Heart right ventricle (tissue), 16 donors: ENCODE data around the gene SIGLECL1. TPM values are rescaled to one million over a fixed set of nuclear protein-coding genes. Genes with fewer than 3 reads are reported as not detected.
A peak's percentile ranks its signal among the peaks of the same experiment; 100 is the strongest.

Source experiments
- ATAC-seq, 8 donors: fragments of 200-7000 bp; cut with Tn5 transposase; one replicate each; pipeline ENCODE4 v1.9.1; 2020; ENCODE audit warnings: mild to moderate bottlenecking in 8 of 8, moderate library complexity in 8 of 8, moderate number of reproducible peaks in 1 of 8
- DNase-seq, 2 donors: peaks; one replicate each; pipeline ENCODE4 v3.0.0-alpha.2; 2020
- H3K27ac ChIP-seq, 10 donors: fragments of 200-600 bp; sonication (generic) in 2 of 10; one replicate each; pipeline versions ENCODE4 v1.5.0 to v1.8.0; 2020 to 2022; ENCODE audit warnings: mild to moderate bottlenecking in 3 of 10
- H3K27me3 ChIP-seq, 7 donors: fragments of 200-600 bp; one replicate each; pipeline ENCODE4 v1.8.0; 2021 to 2022; ENCODE audit warnings: mild to moderate bottlenecking in 2 of 7
- H3K36me3 ChIP-seq, 9 donors: fragments of 200-600 bp; sonication (generic) in 1 of 9; one replicate each; pipeline versions ENCODE4 v1.5.0 to v1.8.0; 2020 to 2022; ENCODE audit warnings: mild to moderate bottlenecking in 2 of 9
- H3K4me1 ChIP-seq, 9 donors: fragments of 200-600 bp; sonication (generic) in 1 of 9; one replicate each; pipeline versions ENCODE4 v1.5.0 to v1.8.0; 2020 to 2022; ENCODE audit warnings: mild to moderate bottlenecking in 4 of 9
- H3K4me3 ChIP-seq, 10 donors: fragments of 200-600 bp; sonication (generic) in 2 of 10; one replicate each; pipeline versions ENCODE4 v1.5.0 to v1.8.0; 2020 to 2022; ENCODE audit warnings: mild to moderate bottlenecking in 7 of 10, moderate library complexity in 2 of 10
- H3K9me3 ChIP-seq, 11 donors: fragments of 200-600 bp in 10 of 11; sonication (generic) in 2 of 11; one replicate each; pipeline versions ENCODE4 v1.5.0 to v1.8.0; 2013 to 2022; ENCODE audit warnings: mild to moderate bottlenecking in 2 of 11, control low read depth in 1 of 11, moderate library complexity in 1 of 11
- CTCF ChIP-seq, 9 donors: fragments of 200-600 bp; sonication (generic) in 2 of 9; IDR thresholded peaks; one replicate each; pipeline versions ENCODE4 v1.5.0 to v1.8.0; 2021 to 2022; ENCODE audit warnings: antibody characterized with exemption in 9 of 9, mild to moderate bottlenecking in 5 of 9, moderate library complexity in 1 of 9
- WGBS, 2 donors: extraction: QIAGEN DNeasy Blood & Tissue Kit; methylation state at CpG; one replicate each; pipeline ENCODE4 v1.1.7; 2013; ENCODE audit warnings: inconsistent platforms in 1 of 2; 5-methylcytosine and 5-hydroxymethylcytosine counted together
- intact Hi-C, 10 donors: fragments of 100-400 bp; cut with DNase I; formaldehyde crosslinking; loops; one replicate each; pipeline versions ENCODE4 v1.11.1 to v1.14.2; 2022
- polyA plus RNA-seq, 2 donors: library from polyadenylated mRNA; stranded (reverse); fragments of 200-250 nt; gene quantifications; one replicate each; pipeline ENCODE4 v1.2.3, GENCODE V29; 2013
- total RNA-seq, 10 donors: library from RNA; stranded (reverse); fragmentation: NEBNext Ultra II Directional in 3 of 10; extraction: Animal tissue kit (Norgen Biotek cat#: 25700) in 3 of 10; gene quantifications; one replicate each; pipeline versions ENCODE4 v1.2.1 to v1.2.4, GENCODE V29; 2021 to 2023
- donor health status: Arrhythmogenic right ventricular cardiomyopathy.
- donor health status: ischemic (EF 13 %, LVEDD 7.1; RV severe dilation, severe dysfunction).
- donor health status: healthy with polysubstance abuse.
- donor health status: DM: no; HTN: yes; CAD: no.
- donor health status: DM: no; HTN: no; CAD: no.
- donor health status: ischemic (EF 25% LVEDD 6.9; RV normal size, moderate dysfunction).
- donor health status: ischemic (EF 25% LVEDD 5.7; RV mildly dilated, moderate dysfunction).
- donor health status: healthy.
- donor health status: DM: yes; HTN: yes; CAD: no.
- donor health status: Ischemic cardiomyopathy.
- donor health status: ischemic (EF 35%, LVEDD 5.7; RV mildly dilated, moderate dysfunction).
- donor health status: nonischemic (EF 11% LVEDD 7.7; RV severe dilation, severe dysfunction).
- donor health status: DM: yes; HTN: yes; CAD: no.
- donor health status: PGD.
- donor health status: ischemic (EF 29% LVEDD 5.4; RV normal size, mild dysfunction).
- donor health status: nonischemic (EF 23%, LVEDD 6.1; RV moderate dilation, normal function).

SIGLECL1 gene
- total and polyA plus RNA-seq, 12 donors, result not detected

- no peak for TF ChIP-seq CTCF (IDR thresholded peaks at IDR 0.05)
- no peak overlapping the region for H3K4me3 ChIP-seq
- WGBS, 2 donors, result 48 to 49% methylated on average over 12 of the region's 12 CpGs
- ATAC-seq (no peak), DNase-seq (no peak)
- H3K27me3 ChIP-seq, result peaks cover 0 to 54% (median 35%) of the 10 kb centered on the region in 7 donors
- H3K9me3 ChIP-seq, result no peaks in the 10 kb centered on the region
- intact Hi-C loops, result no loop called here
- H3K27ac ChIP-seq, result no peak overlapping the region
- no peaks in the 10 kb centered on the region for H3K36me3 ChIP-seq
- no peaks in the 10 kb centered on the region for H3K4me1 ChIP-seq
Measured at GRCh38 chr19:51294977-51295375, 44.1 kb downstream of the SIGLECL1 start.

GRCh38 chr19:51295382-51296126 is 44.7 kb downstream of the SIGLECL1 start:
- 40% methylated on average over 15 of the region's 15 CpGs for WGBS, 2 donors
- H3K4me1 ChIP-seq, result no peaks in the 10 kb centered on the region
- TF ChIP-seq CTCF (IDR thresholded peaks at IDR 0.05), result no peak
- intact Hi-C loops, result no loop called here
- no peak overlapping the region for H3K27ac ChIP-seq
- no peaks in the 10 kb centered on the region for H3K36me3 ChIP-seq
- peaks cover 0 to 60% (median 36%) of the 10 kb centered on the region in 7 donors for H3K27me3 ChIP-seq
- H3K4me3 ChIP-seq, result no peak overlapping the region
- no peak for DNase-seq
- H3K9me3 ChIP-seq, result no peaks in the 10 kb centered on the region
- no peak for ATAC-seq

- ATAC-seq (no peak), DNase-seq (no peak)
- H3K27me3 ChIP-seq, result peaks cover 0 to 63% (median 36%) of the 10 kb centered on the region in 7 donors
- WGBS, 2 donors, result 48 to 49% methylated on average over 9 of the region's 9 CpGs
- TF ChIP-seq CTCF (IDR thresholded peaks at IDR 0.05), result peak in 1 of 9 donors; percentile 13
- H3K4me1 ChIP-seq, result no peaks in the 10 kb centered on the region
- H3K36me3 ChIP-seq, result no peaks in the 10 kb centered on the region
- intact Hi-C loops, result no loop called here
- H3K4me3 ChIP-seq, result no peak overlapping the region
- H3K27ac ChIP-seq, result no peak overlapping the region
- peaks cover 0 to under 1% (median 0%) of the 10 kb centered on the region in 11 donors for H3K9me3 ChIP-seq
Measured at GRCh38 chr19:51296336-51297093, 45.6 kb downstream of the SIGLECL1 start.

- H3K27me3 ChIP-seq, result peaks cover 0 to 63% (median 36%) of the 10 kb centered on the region in 7 donors
- no peaks in the 10 kb centered on the region for H3K4me1 ChIP-seq
- H3K36me3 ChIP-seq, result no peaks in the 10 kb centered on the region
- ATAC-seq, result no peak
- 73 to 80% methylated on average over 5 of the region's 5 CpGs for WGBS, 2 donors
- no peak for TF ChIP-seq CTCF (IDR thresholded peaks at IDR 0.05)
- no peak overlapping the region for H3K4me3 ChIP-seq
- H3K27ac ChIP-seq, result no peak overlapping the region
- peaks cover 0 to 9% (median 0%) of the 10 kb centered on the region in 11 donors for H3K9me3 ChIP-seq
- DNase-seq, result no peak
- intact Hi-C loops, result no loop called here
Measured at GRCh38 chr19:51297406-51297805, 46.5 kb downstream of the SIGLECL1 start.
